Smooth muscle cell of bladder (primary cell): ENCODE results near the gene NHLRC4. TPM values are rescaled to one million over a fixed set of nuclear protein-coding genes. Genes with fewer than 3 reads are reported as not detected.

Experiments used
- total RNA-seq: library from RNA; depleted of rRNA; stranded (reverse); fragments of >200 nt; gene quantifications from 2 replicates; pipeline ENCODE4 v1.2.3, GENCODE V29; 2014

NHLRC4 gene
- total RNA-seq = 1.3 and 1.4 TPM in 2 replicates

GRCh38 chr16:566475-567372 lies at the start of gene NHLRC4:
TSS of gene NHLRC4 (plus strand) at chr16:567005. CDS start at chr16:568048, 1,043 bp downstream.

GRCh38 chr16:527015-527903 lies 39.5 kb upstream of the NHLRC4 start, which contains the start of gene CAPN15:
TSS of gene CAPN15 (plus strand) at chr16:527712. CDS start at chr16:546839, 19,127 bp downstream.

DNA sequence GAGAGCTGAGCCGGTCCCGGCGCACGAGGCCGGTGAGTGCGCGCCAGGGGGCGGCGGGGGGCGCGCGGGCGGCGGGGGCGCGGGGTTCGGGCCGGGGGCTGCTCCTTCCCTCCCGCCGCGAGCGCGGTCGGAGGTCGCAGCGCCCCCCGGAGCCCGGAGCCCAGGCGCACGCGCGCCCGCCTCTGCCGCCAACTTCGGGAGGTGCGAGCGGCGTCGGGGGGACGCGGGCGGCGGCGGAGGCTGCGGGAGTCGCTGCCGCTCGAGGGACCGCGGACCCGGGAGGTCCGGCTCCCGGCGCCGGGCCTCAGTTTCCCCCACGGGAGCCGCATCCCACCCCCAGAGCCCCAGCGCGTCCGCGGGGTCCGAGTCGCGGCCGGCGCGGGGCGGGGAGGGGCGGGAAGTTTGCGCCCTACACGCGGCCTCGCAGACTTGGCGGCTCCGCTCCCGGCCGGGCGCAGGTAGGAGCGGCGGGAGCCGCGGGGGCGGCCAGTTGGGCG lies 6.6 kb upstream of the NHLRC4 start, which contains the start of gene PRR35:
Gene PRR35, plus strand, starts transcription at position 191 of the 497 bp plus-strand sequence. CDS start 2,901 bp downstream, outside the sequence.

DNA sequence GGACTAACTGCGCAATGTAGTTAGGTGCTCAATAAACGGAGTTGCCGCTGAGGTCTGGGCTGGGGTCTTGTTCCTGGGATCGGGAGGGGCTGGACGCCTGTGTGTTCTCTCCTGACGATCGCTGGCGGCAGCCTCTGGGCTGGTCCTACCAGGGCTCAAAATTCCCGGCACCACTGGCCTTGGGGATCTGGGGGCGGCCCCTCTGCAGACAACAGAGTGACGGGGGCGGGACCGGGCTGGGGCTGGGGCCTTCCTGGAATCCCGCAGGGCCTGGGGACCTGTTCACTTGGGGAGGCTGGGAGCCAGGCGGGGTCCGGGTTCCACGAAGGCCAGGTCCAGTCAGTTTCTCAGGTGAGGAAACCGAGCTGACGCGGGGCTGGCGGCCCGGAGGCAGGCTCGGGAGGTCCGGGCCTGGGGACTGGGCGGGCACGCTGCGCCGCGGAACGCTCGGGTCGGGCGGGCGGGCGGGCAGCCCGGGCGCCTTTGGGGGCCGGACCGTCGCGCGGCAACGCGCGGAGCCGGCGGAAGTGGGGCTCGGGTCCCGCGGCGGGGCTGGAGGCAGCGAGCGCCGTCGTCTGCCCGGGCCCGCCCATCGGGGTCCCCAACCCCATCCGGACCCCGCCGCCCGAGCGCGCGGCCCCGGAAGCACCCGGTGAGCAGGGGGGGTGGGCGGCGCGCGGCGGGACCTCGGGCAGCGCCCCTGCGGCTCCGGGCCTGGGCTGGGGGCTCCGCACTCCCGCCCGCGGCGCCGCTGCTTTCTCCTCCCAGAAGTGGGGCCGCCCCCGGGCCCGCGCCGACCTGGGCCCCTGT lies 2.8 kb downstream of the NHLRC4 start, which contains the start of gene PIGQ:
Gene PIGQ, plus strand, starts transcription at position 524 of the 810 bp plus-strand sequence. CDS start 4,107 bp downstream, outside the sequence.

GRCh38 chr16:589658-590187 lies 22.9 kb downstream of the NHLRC4 start, which contains the start of gene RAB40C:
TSS of gene RAB40C (plus strand) at chr16:590066. CDS start at chr16:590292, 226 bp downstream.

Other genes with a start within 250 kb of the NHLRC4 start
- gene AXIN1, start 214.3 kb upstream of the NHLRC4 start, total RNA-seq = 15.2 and 19.0 TPM in 2 replicates
- gene MRPL28, start 196.5 kb upstream of the NHLRC4 start, total RNA-seq = 72.5 and 89.0 TPM in 2 replicates
- gene PGAP6, start 185.0 kb upstream of the NHLRC4 start, total RNA-seq = 59.2 and 66.6 TPM in 2 replicates
- 69.0 and 73.0 TPM in 2 replicates for gene NME4, start 169.8 kb upstream of the NHLRC4 start, total RNA-seq
- 9.9 and 11.4 TPM in 2 replicates for gene DECR2, start 165.1 kb upstream of the NHLRC4 start, total RNA-seq
- gene RAB11FIP3, start 141.4 kb upstream of the NHLRC4 start, total RNA-seq = 14.2 and 23.1 TPM in 2 replicates
- 10.5 and 16.8 TPM in 2 replicates for gene CAPN15, start 39.3 kb upstream of the NHLRC4 start, total RNA-seq
- gene PRR35, start 6.6 kb upstream of the NHLRC4 start, total RNA-seq = not detected in 2 replicates
- gene PIGQ, start 3.0 kb downstream of the NHLRC4 start, total RNA-seq = 14.8 and 21.6 TPM in 2 replicates
- gene RAB40C, start 23.1 kb downstream of the NHLRC4 start, total RNA-seq = 7.8 and 10.5 TPM in 2 replicates
- gene WFIKKN1, start 64.0 kb downstream of the NHLRC4 start, total RNA-seq = 0.14 and 0.18 TPM in 2 replicates
- 75.1 and 95.4 TPM in 2 replicates for gene METTL26, start 69.3 kb downstream of the NHLRC4 start, total RNA-seq
- gene MCRIP2, start 74.8 kb downstream of the NHLRC4 start, total RNA-seq = 15.2 and 23.0 TPM in 2 replicates
- gene WDR90, start 82.4 kb downstream of the NHLRC4 start, total RNA-seq = 4.6 and 8.7 TPM in 2 replicates
- 28.9 and 30.6 TPM in 2 replicates for gene RHOT2, start 101.1 kb downstream of the NHLRC4 start, total RNA-seq
- 2.7 and 3.7 TPM in 2 replicates for gene RHBDL1, start 108.7 kb downstream of the NHLRC4 start, total RNA-seq
- gene STUB1, start 113.4 kb downstream of the NHLRC4 start, total RNA-seq = 143 and 151 TPM in 2 replicates
- gene JMJD8, start 117.3 kb downstream of the NHLRC4 start, total RNA-seq = 28.0 and 31.2 TPM in 2 replicates
- 2.3 and 4.3 TPM in 2 replicates for gene WDR24, start 123.4 kb downstream of the NHLRC4 start, total RNA-seq
- not detected in 2 replicates for gene FBXL16, start 138.8 kb downstream of the NHLRC4 start, total RNA-seq
- 71.1 and 88.5 TPM in 2 replicates for gene METRN, start 148.1 kb downstream of the NHLRC4 start, total RNA-seq
- 23.8 and 25.4 TPM in 2 replicates for gene ANTKMT, start 154.1 kb downstream of the NHLRC4 start, total RNA-seq
- 1.1 and 1.7 TPM in 2 replicates for gene CCDC78, start 159.4 kb downstream of the NHLRC4 start, total RNA-seq
- 12.7 and 15.4 TPM in 2 replicates for gene HAGHL, start 160.1 kb downstream of the NHLRC4 start, total RNA-seq
- gene CIAO3, start 174.0 kb downstream of the NHLRC4 start, total RNA-seq = 29.3 and 32.7 TPM in 2 replicates
- not detected in 2 replicates for gene MSLN, start 193.7 kb downstream of the NHLRC4 start, total RNA-seq
- gene RPUSD1, start 221.4 kb downstream of the NHLRC4 start, total RNA-seq = 12.8 and 17.9 TPM in 2 replicates
- 1.4 and 2.3 TPM in 2 replicates for gene CHTF18, start 221.6 kb downstream of the NHLRC4 start, total RNA-seq
- not detected in 2 replicates for gene GNG13, start 233.7 kb downstream of the NHLRC4 start, total RNA-seq